DMS114 treated with DMSO at 0.1 percent for 48 hours (cell line): Measurements from ENCODE around the gene PAM.
"Not testable (repeated sequence)": the region's sequence is repeated elsewhere in the genome, so short reads cannot be mapped to it uniquely, and the experiment has no call there.

ENCODE experiments used
- DNase-seq: peaks from one replicate; lab custom pipeline; 2025; ENCODE audit not compliant: unreplicated experiment; lab: John Stamatoyannopoulos, UW

PAM gene

DNA sequence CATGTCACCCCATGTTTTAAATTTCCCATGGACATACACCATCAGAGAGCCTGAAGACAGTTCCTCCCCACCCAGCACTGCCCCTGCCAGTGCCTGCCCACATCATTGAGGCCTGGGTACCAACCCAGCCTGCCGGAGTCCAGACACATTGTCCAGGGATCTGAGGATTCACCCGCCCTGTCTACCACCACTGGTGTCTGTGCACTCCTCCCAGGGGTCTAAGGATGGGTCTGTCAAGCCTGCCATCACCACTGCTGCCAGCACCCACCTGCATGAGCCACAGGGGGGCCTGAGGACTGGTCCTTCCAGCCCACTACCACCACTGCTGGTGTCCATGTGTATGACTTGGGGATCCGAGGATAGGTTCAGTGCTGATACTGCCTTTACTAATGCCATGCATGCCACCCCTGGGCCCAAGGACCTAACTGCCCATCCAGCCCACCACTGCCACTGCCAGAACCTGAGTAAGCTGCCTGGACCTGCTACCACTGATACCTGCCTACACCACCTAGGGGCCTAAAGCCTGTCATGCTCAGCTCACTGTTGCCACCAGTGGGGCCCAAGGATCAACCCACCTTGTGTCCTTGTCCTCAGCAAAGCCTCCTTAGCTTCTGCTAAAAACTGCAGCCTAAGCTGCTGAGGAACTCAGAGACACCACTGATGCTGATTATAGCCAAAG is 227.0 kb downstream of the PAM start:
- no peak for DNase-seq

DNA sequence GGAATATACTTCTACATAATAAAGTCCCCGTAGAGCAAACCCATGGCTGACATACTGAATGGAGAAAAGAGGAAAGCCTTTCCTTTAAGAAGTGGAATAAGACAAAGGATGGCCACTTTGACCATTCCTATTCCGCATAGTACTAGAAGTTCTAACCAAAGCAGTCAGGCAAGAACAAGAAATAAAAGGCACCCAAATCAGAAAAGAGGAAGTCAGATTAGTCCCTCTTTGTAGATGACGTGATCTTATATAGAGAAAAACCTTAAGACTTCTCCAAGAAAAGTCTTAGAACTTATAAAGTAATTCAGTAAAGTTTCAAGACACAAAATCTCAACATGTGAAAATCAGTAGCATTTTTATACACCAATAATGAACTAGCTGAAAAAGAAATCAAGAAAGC is 231.0 kb downstream of the PAM start:
- DNase-seq: no peak

DNA sequence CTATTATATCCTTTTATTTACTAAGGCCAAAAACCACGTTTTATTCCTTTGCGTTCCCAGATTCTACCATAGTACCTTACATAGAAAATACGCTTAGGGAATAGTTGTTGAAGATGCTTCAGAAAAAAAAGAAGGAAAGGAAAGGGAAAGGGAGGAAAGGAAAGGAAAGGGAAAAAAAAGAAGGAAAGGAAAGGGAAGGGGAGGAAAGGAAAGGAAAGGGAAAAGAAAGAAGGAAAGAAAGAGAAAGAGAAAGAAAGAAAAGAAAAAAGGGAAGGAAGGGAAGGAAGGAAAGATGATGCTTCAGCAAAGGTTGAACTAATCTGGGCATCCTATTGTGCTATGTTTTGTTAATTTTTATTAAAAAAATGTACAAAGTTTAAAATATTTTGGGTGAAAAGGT is 233.4 kb downstream of the PAM start:
- no peak for DNase-seq

DNA sequence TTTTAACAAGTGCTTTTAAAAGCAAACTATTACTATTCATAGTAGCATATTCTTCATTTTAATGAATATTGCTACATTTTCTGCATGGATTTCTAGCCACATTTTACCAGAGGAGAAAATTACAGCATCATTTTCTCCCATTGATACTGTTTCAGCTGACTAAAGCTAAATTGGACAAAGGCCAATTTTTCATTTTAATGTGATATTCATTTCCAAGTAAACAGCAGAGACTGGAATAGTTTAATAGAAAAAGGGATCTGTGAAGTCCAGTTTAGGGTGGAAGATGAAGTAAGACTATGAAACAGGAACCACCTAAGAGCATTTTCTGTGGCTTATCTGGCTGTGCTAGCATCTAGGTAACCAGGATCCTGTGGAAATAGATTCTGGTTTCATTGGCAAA is 236.7 kb downstream of the PAM start:
- no peak for DNase-seq

DNA sequence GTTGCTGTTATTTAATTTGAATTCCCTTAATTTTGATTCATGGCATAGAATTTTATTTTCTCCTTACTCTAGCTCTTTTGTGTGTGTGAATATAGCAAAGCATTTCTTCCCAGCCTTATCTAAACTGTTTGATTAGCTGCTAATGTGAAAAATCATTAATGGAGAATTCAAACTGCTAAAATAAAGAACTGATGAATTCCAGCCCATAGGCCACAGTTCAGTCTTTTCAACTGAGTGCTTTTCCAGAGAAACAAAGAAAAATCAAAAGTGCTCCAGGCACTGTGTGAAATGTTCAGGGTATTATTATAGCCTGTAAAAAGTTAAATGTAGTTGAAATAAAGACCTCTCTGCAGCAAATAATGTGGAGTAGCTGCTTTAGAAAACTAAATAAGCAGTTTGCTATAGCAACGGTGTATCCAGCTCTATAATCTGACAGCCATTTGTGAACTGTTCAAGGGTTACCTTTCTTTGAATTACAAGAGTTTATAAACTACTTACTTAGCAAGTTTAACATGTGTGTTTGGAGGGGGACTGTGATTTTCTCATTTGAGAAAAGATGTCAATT is 241.0 kb downstream of the PAM start:
- DNase-seq: no peak

DNA sequence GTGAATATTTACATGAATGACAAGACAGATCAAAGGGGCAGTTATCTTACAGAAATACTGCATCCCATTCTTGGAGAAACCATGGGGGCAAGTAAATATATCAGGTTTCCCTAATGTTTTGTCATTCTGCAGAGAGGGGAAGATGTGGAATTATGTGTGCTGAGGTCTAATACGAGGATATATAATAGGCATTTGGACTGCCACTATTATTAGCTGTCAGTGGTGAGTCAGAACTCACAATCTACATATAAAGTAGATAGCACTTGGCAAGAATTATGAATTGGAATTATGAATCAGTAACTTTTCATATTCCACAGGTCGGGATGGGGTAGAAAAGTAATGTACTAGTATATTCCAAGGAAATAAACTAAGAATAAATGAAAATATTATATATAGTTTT is 243.1 kb downstream of the PAM start:
- DNase-seq: no peak

DNA sequence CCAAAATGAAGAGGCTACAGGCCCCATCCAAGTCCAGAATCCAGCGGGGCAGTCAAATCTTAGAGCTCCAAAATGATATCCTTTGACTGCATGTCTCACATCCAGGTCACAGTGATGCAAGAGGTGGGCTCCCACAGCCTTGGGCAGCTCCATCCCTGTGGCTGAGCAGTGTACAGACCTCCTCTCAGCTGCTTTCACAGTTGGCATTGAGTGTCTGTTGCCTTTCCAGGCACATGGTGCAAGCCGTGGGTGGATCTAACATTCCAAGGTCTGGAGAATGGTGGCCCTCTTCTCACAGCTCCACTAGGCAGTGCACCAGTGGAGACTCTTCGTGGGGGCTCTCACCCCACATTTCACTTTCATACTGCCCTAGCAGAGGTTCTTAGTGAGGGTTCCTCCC is 244.1 kb downstream of the PAM start:
- no peak for DNase-seq

DNA sequence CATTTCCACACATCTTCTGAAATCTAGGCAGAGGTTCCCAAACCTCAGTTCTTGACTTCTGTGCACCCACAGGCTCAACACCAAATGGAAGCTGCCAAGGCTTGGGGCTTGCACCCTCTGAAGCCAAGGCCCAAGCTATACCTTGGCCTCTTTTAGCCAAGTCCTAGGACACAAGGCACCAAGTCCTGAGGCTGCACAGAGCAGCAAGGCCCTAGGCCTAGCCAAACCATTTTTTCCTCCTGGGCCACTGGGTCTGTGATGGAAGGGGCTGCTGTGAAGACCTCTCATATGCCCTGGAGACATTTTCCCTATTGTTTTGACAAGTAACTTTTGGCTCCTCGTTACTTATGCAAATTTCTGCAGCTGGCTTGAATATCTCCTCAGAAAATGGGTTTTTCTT is 244.5 kb downstream of the PAM start:
- not testable (repeated sequence) for DNase-seq

DNA sequence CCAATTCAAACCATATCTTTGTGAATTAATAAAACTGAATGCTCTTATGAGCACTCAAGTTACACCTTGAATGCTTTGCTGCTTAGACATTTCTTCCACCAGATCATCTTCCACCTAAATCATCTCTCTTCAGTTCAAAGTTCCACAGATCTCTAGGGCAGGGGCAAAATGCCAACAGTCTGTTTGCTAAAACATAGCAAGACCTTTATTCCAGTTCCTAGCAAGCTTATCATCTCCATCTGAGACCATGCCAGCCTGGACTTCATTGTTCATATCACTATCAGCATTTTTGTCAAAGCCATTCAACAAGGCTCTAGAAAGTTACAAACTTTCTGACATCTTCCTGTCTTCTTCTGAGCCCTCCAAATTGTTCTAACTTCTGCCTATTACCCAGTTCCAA is 245.0 kb downstream of the PAM start:
- no peak for DNase-seq

DNA sequence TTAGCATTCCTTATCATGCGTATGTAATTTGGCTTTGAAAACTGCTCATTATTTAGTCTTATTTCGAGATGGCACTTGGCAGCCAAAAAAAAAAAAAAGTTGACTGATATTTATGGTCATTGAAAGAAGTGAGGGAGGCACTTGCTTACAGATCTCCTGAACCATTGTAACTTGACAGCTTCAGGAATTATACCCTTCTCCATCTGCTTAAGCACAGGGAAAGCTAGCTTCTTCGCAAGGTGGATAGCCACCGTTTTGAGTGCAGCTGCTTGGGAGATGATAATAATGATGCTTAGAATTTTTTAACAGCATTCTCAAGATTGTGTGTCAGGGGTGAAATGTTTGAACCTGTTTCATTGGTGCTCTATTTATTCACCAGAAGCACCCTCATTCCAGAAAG is 248.8 kb downstream of the PAM start:
- no peak for DNase-seq

DNA sequence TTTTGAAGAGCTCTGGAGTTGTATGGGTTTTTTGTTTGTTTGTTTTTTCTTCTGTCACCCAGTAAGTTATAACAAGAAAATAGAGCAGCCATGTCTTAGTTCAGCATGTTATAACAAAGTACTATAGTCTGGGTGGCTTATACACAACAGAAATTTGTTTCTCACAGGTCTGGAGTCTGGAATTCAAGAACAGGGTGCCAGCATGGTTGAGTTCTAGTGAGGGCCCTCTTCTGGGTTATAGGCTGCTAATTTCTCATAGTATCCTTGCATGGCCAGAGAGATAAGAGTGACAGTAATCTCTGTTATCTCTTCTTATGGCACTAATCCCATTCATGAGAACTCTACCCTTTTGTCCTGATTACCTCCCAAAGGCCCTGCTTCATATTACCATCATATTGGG is 250.2 kb downstream of the PAM start:
- no peak for DNase-seq

DNA sequence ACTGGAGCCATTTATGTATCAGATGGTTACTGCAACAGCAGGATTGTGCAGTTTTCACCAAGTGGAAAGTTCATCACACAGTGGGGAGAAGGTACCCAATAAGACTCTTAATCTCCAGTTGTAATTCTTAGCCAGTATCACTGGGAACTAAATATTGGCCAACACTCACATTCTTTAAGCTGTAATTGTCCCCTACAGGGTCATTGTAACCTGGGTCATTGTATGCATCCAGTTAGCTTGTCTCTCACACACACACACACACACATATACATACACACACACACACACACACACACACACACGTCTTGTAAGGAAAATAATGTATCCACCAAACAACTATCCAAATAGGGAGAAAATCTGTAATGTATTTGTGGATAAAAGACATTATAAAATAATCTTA is 251.8 kb downstream of the PAM start:
- DNase-seq: no peak

DNA sequence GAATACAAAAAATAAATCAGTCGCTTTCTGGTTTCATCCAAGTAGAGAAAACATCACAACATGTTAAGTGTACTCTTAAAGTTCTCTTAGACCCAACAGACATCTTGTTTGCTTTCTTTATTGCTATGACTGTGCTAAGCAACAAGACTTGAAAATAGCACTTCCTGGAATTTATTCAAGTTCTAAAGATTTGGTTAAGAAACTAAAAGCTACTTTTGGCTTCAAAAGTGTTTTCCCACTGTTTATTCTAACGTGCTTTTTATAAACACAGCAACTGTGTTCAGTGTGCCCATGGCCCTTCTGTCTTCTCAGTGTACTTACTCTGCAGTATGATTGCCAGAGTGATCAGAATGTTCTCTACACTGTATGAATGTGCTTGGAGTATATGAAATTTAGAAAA is 255.1 kb downstream of the PAM start:
- DNase-seq: no peak

DNA sequence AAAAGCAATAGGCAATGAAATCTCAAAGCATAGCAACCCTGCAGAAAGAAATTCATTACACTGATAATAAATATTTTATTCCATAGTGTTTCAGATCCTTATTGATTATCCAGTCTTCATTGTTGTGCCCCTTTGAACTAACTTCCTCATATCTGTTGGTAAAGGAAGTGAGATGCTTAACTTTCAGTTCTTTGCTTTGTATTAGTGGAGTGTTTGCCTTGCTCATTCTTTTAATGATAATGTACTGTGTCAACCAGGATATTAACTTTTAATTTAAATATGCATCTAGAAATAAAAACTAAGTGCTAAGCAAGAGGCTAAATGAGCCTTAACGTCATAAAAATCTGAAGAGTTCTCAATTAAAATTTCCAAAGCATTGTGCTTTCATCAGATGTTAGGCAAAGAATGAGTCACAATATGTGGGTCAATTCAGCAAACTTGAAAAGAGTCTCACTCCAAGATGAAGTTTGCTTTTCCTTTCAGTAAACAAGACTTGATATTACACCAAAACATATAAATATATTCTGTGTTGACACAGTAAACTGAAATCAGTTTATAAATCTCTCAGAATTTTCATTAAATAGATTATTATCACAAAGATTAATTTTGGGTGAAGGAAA is 258.9 kb downstream of the PAM start:
- no peak for DNase-seq

DNA sequence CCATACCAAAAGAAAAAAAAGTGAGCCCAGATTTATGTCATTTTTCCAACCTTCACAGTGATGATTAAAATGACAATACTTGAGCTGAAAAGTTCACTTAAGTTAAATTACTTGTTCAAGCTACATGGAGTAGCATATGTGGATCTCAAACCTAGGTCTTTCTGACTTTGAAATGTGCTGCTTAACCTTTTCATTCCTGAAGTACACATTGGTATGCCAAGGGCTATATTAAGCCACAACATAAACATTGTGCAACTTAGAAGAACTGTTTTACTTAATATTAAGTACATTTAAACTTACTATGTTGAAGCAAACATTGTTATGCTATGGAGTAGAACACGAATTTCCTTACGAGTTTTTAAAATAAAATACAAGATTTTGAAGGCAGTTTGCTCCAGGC is 259.9 kb downstream of the PAM start:
- no peak for DNase-seq

DNA sequence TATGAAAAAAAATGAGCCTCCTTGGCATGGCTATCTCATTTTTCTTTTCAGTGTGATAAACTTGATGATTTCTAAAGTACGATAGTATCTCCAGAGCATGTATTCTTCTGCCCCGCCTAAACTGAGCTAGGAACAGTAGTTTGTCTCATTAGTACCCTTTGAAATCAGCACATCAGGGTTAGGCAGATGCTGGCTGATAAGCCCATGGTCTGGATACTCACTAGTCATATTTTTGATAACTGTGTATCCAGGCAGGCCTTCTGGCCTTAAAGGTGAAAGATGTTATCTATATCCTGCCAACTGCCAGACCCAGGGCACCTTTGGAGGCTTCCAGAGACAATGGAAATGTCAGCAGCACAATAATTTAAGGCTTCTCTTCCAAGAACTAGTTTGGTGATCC is 261.1 kb downstream of the PAM start:
- no peak for DNase-seq

DNA sequence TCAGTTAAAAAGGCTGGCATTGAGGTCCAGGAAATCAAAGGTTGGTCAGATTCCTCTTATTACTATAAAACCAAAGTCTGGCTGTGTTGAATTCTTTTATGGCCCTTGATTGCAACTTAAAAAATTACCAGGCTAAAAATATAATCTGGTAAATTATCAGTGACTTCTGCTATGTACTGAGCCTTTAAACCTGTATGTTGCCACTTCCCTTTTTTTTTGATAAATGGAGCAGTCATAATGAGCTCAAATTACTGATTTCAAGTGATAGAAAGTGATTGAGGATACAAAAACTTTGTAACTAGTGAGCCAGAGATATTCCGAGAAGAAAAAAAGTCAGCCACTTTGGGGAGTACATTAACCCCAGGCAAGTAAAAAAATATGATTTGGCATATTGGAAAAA is 264.7 kb downstream of the PAM start:
- no peak for DNase-seq

DNA sequence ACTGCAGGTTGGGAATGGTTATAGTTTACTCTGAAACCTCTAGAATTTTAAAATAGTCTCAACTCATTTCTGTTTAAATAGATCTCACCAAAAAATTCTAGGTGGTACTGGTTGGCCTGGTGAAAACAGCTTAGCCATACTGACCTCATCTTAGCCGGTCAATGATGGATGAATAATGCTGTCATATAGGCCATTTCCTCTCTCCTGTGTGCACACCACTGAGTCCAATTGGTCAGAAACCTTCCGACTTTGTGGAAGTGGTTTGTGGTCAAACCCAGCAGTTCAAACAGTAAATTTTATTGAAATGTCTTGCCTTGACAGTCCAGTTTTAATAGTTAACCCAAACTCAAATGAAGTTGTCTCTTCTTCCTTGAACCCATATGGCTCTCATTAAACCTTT is 266.2 kb downstream of the PAM start:
- no peak for DNase-seq

DNA sequence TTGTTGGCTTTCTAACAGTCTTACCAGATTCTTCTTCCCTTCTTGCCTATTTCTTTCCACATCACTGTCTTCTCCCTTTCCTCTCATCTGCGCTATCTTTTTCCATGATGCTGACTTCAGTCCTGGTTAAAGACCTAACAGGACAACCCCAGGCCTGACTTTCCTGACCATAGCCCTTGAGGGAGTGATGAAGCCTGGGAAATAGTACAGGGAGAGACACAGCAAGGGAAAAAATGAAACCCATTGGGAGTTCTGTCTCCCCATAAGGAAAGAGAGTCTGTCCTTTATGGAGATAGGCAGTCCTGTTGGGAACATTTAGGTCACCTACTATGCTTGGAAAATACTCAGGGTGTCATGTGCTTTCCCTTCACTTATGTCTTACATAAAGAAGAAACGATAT is 272.2 kb downstream of the PAM start:
- no peak for DNase-seq

DNA sequence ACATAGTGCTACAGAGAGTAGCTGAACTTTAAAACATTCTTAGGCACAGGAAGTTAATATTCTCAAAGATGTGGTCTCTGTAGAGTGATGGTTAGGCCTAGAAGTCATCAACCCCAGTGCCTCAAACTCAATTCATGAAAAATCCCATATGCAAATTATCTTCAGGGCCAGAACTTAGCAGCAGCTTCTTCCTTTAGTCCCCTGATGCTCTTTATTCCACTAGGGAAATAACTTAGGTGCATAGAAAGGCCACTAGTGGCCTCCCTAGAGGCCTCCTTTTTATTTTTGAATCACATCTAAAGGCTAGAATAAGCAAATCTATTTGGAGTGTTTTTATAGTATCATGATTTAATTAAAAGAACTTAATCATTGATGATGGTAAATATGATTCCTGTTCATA is 276.5 kb downstream of the PAM start:
- DNase-seq: no peak

DNA sequence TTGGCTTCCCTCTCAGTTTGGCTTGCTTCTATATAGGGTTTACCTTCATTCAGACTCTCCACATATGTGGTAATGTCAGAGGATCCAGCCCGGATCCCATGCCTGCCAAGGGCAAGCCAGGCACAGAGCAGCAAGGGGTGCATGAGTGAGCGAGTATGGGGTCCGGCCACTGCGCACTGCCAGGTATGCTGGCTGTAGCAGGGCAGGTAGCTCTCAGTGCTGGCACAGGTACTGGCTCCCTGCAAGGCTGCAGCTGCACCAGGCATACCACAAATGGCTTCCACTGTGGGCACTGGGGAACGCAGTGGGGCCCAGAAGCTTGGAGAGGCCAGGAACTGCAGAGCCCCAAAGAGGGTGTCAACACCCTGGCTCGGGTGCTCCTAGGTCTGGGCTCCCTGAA is 278.6 kb downstream of the PAM start:
- DNase-seq: no peak

DNA sequence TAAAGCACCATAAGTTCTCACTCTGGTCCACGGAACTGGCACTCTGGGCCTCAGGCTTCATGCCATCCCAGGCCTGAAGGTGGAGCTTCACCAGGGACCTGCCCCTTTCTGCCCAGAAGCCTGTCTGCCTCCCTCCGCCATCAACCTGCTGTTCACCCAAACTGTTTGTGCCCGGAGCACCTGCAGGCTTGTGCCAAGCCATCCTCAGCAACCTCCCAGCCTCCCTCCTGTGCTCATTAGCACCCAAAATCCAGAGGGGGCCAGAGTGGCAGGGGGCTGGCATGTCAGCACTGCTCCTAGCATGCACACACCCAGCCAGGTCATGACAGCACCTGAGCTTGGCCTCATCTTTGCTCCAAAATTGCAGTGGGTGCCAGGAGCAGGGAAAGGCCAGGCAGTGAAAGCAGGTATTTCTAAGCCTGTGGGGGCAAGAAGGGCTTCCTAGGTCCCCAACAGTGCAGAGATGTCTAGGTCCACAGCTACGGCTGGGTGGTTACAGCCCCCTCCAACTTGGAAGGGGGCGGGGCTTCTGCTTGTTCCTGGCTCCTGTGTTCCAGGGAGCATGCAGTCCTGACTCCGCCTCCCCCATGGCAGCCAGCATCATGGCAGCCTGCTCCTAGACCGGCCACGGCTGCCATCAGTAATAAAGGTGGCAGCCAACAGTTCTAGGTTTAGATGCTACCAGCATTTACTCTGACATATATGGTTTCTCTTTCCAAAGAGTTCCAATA is 279.7 kb downstream of the PAM start:
- DNase-seq: no peak
